ENCODE results near the gene ABCC3.

The ABCC3 gene

GRCh38 chr17:50737118-50737698 is 102.5 kb downstream of the ABCC3 start:
- DNase-seq (ENCODE audit: low read depth): no peak

DNA sequence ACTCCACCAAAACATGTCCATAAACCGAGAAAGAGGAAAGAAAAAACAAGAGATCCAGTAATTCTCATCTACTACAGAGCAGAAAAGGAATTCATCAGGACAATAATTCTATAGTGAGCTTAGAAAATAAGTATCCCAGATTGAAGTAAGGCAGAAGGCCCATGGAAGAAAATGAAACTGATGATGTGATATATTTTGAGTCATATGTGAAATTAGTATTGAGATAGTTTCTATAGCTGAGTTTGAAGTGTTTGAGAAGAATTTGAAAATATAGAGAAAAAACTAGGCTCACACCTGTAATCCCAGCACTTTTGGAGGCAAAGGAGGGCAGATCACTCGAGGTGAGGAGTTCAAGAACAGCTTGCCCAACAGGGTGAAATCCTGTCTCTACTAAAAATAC is 104.4 kb downstream of the ABCC3 start:
- no peak for DNase-seq (ENCODE audit: low read depth)

All from activated T-cell treated with anti-CD3 and anti-CD28 coated beads for 48 hours (primary cell).